SHP77 treated with DMSO at 0.1 percent for 48 hours (cell line): Measurements from ENCODE around the gene PAX2.

Experiments
- DNase-seq: peaks from one replicate; lab custom pipeline; 2025; lab: John Stamatoyannopoulos, UW

PAX2 gene

GRCh38 chr10:100819424-100819823 is 74.0 kb downstream of the PAX2 start:
- no peak for DNase-seq

- DNase-seq: no peak
Observed at GRCh38 chr10:100823194-100823593, 77.8 kb downstream of the PAX2 start.

- no peak for DNase-seq
Observed at GRCh38 chr10:100824886-100825285, 79.5 kb downstream of the PAX2 start.

DNA sequence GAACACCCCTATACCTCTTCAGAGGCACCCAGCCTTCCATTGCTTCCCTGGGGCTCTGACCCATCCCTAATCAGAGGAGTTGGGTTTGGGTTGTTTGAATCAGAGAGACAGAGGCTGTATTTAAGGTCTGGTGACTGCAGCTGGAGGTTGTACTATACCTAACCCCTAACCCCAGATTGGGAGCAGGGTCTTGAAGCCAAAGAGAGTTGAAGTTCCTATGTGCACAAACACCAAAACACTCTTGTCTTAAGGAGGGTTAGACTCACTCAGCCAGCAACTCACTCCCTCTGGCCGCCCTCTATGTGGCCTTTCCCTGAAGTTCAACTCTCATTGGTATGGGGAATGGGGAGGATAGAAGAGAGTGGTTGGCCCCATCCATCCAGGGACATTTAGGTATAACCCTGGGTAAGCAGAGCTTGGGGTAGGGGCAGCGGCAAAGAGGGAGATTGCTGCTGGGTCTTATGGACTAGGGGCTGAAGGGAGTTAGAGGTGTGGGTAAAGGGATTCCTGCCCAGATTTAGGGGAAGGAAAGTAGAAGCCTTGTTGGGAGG is 80.0 kb downstream of the PAX2 start:
- DNase-seq: no peak

DNA sequence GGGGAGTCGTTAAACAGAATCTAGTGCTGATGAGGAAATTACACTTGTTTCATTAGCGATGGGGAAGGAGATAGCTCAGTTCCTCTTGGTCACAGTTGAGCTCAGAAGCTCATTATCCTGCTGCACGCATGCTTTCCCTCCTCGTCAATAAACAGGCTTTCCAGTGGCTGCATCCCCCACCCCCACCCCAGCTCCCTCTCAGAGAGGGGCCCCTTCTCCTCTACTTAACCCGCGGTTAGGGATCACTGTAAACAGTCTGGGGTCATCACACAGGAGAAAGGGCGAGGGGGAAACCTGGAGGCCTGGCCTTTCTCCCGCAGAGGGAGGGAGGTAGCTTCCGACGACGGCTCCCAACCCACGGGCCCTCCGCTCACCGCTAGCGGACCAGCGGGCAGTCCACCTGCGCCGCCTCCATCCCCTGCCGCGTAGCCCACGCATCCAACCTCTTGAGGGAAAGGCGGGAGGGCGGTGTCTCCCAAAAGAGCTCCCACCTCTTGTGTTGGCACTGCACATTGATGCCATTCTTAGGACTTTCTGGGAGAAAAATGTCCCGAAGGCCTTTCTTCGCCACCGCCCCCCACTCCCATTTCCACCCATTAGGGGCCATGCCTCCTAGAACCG is 80.8 kb downstream of the PAX2 start:
- DNase-seq: no peak

GRCh38 chr10:100826661-100826982 is 81.2 kb downstream of the PAX2 start:
- no peak for DNase-seq

- no peak for DNase-seq
Observed at GRCh38 chr10:100826983-100827818, 81.8 kb downstream of the PAX2 start.

GRCh38 chr10:100827819-100828737 is 82.7 kb downstream of the PAX2 start:
- DNase-seq: no peak

- no peak for DNase-seq
Observed at GRCh38 chr10:100828738-100829096, 83.3 kb downstream of the PAX2 start.

- DNase-seq: no peak
Observed at GRCh38 chr10:100829097-100829870, 83.9 kb downstream of the PAX2 start.

DNA sequence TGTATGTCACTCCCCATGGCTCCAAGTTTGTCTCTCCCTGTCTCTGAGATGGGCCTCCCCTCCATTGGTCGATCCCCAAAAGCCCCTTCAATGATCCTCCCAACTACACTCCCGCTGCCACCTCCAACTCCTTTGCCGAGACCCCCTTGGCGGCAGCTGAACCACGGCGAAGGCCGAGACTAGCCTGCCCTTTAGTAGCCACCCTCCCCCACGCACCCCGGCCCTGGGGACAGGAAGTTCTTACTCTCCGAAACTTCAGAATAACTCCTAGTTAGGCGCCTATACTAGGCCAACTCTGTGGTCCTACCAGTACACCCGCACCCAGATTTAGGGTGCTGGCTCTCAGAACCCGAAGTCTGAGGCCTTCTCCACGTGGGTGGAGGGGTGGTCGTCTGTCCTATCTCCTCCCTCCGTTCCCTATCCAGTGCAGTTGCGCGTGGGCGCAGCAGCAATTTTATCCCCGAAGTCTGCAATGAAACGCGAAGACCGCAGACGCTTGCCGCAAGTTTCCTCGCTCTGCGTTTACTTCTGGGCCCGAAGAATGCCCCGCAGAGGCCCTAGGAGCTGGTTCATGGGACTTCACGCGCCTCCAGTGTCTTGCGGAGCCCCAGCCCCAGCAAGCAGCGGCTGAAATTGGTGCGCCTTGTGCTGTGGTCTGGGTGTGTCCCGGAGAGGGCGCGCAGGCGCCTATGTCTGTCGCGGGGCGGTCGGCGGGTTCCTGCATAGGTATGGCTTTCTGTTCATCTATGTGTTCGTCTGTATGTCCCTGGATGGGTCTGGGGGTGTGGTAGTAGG is 84.7 kb downstream of the PAX2 start:
- DNase-seq: no peak

- DNase-seq: no peak
Observed at GRCh38 chr10:100830728-100831111, 85.3 kb downstream of the PAX2 start.

- DNase-seq: no peak
Observed at GRCh38 chr10:100831742-100832141, 86.4 kb downstream of the PAX2 start.

DNA sequence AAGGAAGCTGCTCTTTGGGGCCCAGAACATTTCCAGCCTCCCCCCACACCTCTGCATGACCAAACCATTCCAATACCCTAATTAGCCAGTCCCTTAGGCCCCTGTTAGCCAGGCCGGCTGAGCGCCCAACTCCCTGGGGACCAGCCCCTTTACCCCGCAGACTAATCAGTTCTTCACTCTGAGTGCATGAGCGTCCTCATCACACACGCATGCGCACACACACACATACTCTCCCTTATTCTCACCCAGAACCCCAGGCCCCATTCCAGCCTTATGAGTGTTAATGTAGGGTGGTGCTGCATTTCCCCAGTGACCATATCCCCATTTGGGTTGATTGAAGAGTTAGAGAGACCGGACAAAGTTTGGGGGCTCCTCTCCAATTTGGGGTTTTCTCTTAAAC is 90.4 kb downstream of the PAX2 start:
- no peak for DNase-seq

DNA sequence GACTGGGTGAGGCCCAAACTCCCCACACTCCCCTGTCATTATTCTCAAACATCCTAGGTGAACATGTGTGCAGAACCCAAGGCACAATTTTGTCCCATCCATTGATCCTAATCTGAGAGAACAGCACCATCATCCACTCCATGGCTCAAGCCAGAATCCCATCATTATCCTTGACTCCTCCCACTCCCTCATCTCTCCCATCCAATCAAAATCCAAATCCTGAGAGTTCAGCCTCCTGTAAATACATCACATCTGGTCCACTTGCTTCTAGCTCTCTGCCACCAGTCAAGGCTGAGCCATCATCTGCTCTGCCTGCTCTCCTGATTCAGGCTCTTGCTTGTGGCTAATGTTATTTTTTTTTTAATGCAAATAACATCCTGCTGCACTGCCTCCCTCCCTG is 91.5 kb downstream of the PAX2 start:
- DNase-seq: no peak

- no peak for DNase-seq
Observed at GRCh38 chr10:100837300-100837699, 91.9 kb downstream of the PAX2 start.

DNA sequence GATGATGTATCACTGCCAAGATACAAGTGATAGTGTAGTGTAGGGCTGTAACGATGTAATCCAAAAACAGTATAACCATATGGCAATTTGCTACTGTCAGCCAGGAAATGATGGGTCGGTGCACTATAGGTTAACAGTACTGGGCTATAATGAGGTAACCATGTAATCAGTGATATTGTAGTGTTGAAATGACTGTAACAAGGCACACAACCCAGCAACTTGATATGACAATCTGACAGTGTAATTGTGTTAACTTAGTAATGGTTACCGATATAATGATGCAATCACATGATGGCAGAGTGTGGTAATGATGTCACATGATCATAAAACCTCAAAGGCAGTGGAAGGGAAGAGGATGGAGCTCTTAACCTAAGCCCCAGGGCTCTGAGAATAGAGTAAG is 93.6 kb downstream of the PAX2 start:
- no peak for DNase-seq

GRCh38 chr10:100841528-100841927 is 96.1 kb downstream of the PAX2 start:
- DNase-seq: no peak

- DNase-seq: no peak
Observed at GRCh38 chr10:100847440-100847839, 102.1 kb downstream of the PAX2 start.

DNA sequence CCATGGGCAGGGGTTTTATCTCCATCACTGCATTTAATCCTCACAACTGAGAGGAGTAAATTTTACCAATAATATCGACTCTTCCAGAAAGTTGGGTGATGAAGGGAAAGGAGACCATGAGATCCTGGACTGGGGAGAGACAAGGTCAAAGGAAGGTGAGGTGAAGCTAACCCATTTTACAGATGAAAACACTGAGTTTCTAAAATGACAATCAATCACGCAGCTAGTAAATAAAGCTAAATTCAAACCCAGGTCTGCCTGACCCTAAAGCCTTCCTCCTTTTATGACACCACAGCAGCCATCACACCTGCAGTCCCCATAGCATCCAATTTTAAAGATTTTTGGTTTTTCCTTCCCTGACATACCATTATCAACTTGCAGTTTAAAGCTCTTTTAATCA is 103.4 kb downstream of the PAX2 start:
- no peak for DNase-seq

GRCh38 chr10:100858261-100858660 is 112.9 kb downstream of the PAX2 start:
- DNase-seq: no peak
